Osteoblast (primary cell): ENCODE data around the gene KRTCAP2. TPM values are rescaled to one million over a fixed set of nuclear protein-coding genes. Genes with fewer than 3 reads are reported as not detected.
A peak's percentile ranks its signal among the peaks of the same experiment; 100 is the strongest.
"Not testable (repeated sequence)": the region's sequence is repeated elsewhere in the genome, so short reads cannot be mapped to it uniquely, and the experiment has no call there.

Source experiments
- DNase-seq: peaks from one replicate; pipeline ENCODE4 v3.0.0; 2011; ENCODE audit warnings: low spot score, mixed read lengths; ENCODE audit not compliant: insufficient read length; ENCODE audit errors: missing footprints
- H2AFZ ChIP-seq: 2 replicates; pipeline ENCODE4 v1.6.0; 2011; ENCODE audit warnings: mild to moderate bottlenecking, low read length
- H3K27ac ChIP-seq: 2 replicates; pipeline ENCODE4 v1.5.1; 2011; ENCODE audit warnings: mild to moderate bottlenecking, low read depth, low read length, moderate library complexity
- H3K27me3 ChIP-seq: 2 replicates; pipeline ENCODE4 v1.6.0; 2012; ENCODE audit warnings: mild to moderate bottlenecking, control low read depth, inconsistent platforms, low read length, moderate library complexity; ENCODE audit not compliant: insufficient read depth
- H3K36me3 ChIP-seq: 2 replicates; pipeline ENCODE4 v1.5.1; 2011; ENCODE audit warnings: mild to moderate bottlenecking, low read length, control low read depth, moderate library complexity; ENCODE audit not compliant: insufficient read depth
- H3K4me1 ChIP-seq: 2 replicates; pipeline ENCODE4 v1.5.1; 2011; ENCODE audit warnings: mild to moderate bottlenecking, low read length, control low read depth, moderate library complexity; ENCODE audit not compliant: insufficient read depth
- H3K4me2 ChIP-seq: 2 replicates; pipeline ENCODE4 v1.6.0; 2011; ENCODE audit warnings: mild to moderate bottlenecking, low read length; ENCODE audit not compliant: insufficient read depth
- H3K4me3 ChIP-seq: fragments of 200-600 bp; sonication (generic); 3 replicates; pipeline ENCODE4 v1.5.1; 2012; ENCODE audit warnings: mild to moderate bottlenecking, low read length, inconsistent platforms; ENCODE audit not compliant: insufficient read depth
- H3K79me2 ChIP-seq: 2 replicates; pipeline ENCODE4 v1.6.0; 2012; ENCODE audit warnings: mild to moderate bottlenecking, low read length, control low read depth, inconsistent platforms; ENCODE audit not compliant: insufficient read depth
- H3K9me3 ChIP-seq: 2 replicates; pipeline ENCODE4 v1.5.1; 2011; ENCODE audit warnings: low read depth, low read length, control low read depth
- H4K20me1 ChIP-seq: 2 replicates; pipeline ENCODE4 v1.6.0; 2012; ENCODE audit warnings: mild to moderate bottlenecking, low read length, control low read depth; ENCODE audit not compliant: insufficient read depth
- total RNA-seq: library from RNA; depleted of rRNA; stranded (reverse); fragments of >200 nt; gene quantifications from 2 replicates; pipeline ENCODE4 v1.2.3, GENCODE V29; 2012
- TF ChIP-seq, protein P1 (sequence below): IDR thresholded peaks from 2 replicates; pipeline ENCODE4 v1.5.1; 2011; ENCODE audit warnings: mild to moderate bottlenecking, low read depth, low read length, moderate library complexity; ENCODE audit errors: extremely low read depth

Gene KRTCAP2
- total RNA-seq, 1 donor: 117 TPM

DNA sequence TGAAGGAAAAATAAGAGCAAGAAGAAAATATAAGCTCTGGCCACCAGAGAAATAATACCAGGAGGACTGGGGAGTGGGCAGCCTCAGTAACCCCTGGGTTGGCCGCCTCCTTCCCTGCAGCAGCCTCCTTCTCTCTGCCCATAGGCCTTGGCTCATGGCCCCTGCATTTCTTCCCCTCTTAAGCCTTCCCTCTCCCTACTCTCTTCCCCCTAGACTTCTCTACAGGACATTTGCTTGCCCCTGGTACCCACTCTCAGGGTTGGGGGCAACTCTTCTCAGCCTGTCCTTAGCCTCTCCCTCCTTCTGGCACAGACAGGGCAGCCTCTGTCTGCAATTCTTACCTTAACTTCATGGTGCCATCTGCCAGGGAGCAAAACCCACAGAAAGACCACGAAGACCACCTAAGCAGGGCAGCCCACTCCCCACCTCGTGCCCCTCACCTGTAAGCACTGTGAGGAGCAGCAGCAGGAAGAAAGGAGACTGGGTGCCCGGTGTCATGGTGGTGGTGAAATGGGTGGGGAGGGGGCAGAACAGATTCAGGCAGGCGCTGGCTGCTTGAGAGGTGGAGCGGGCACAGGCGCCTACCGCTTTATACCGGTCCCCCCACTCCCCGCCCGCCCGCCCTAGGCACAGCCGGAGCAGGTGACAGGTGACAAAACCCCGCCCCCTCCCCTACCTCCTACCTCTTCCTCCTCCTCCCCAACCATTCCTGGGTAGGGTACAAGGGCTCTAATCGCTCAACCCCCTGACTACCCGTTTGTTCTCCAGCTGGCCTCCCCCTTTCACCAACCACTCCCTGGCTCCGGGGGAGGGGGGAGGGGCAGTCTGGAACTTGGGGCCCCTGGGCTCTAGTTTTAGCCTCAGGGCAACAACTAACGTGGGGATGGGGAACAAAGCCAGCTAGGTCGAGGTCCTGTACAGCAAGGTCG is 19.5 kb upstream of the KRTCAP2 start:
- Histone ChIP-seq H3K36me3 (peaks cover 7% of the 10 kb centered on the region), H3K4me1 (peaks cover 22% of the 10 kb centered on the region), H4K20me1 (no peaks in the 10 kb centered on the region), H3K27me3 (no peaks in the 10 kb centered on the region), H3K4me3 (peak overlapping the region; percentile 67), H3K79me2 (peaks cover 14% of the 10 kb centered on the region), H3K9me3 (no peaks in the 10 kb centered on the region), H2AFZ (peak overlapping the region; percentile 97), H3K27ac (no peak overlapping the region), H3K4me2 (peak overlapping the region; percentile 93)
- TF ChIP-seq, protein P1, sequence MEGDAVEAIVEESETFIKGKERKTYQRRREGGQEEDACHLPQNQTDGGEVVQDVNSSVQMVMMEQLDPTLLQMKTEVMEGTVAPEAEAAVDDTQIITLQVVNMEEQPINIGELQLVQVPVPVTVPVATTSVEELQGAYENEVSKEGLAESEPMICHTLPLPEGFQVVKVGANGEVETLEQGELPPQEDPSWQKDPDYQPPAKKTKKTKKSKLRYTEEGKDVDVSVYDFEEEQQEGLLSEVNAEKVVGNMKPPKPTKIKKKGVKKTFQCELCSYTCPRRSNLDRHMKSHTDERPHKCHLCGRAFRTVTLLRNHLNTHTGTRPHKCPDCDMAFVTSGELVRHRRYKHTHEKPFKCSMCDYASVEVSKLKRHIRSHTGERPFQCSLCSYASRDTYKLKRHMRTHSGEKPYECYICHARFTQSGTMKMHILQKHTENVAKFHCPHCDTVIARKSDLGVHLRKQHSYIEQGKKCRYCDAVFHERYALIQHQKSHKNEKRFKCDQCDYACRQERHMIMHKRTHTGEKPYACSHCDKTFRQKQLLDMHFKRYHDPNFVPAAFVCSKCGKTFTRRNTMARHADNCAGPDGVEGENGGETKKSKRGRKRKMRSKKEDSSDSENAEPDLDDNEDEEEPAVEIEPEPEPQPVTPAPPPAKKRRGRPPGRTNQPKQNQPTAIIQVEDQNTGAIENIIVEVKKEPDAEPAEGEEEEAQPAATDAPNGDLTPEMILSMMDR: no peak
- DNase-seq: peak; percentile 86

DNA sequence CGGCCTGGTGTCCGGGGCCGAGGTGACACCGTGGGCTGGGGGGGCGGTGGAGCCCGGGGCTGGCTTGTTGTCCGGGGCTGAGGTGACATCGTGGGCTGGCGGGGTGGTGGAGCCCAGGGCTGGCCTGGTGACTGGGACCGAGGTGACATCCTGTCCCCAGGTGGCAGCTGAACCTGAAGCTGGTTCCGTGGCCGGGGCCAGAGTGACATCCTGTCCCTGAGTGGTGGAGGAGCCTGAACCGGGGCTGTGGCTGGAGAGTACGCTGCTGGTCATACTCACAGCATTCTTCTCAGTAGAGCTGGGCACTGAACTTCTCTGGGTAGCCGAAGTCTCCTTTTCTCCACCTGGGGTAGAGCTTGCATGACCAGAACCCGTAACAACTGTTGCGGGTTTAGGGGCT is 18.8 kb upstream of the KRTCAP2 start:
- H2AFZ ChIP-seq: no peak overlapping the region
- H3K4me3 ChIP-seq: no peak overlapping the region
- no peak overlapping the region for H3K27ac ChIP-seq
- peaks cover 12% of the 10 kb centered on the region for H3K79me2 ChIP-seq
- H3K4me2 ChIP-seq: no peak overlapping the region
- no peaks in the 10 kb centered on the region for H4K20me1 ChIP-seq
- peaks cover 2% of the 10 kb centered on the region for H3K36me3 ChIP-seq
- no peaks in the 10 kb centered on the region for H3K9me3 ChIP-seq
- peaks cover 22% of the 10 kb centered on the region for H3K4me1 ChIP-seq
- DNase-seq: peak; percentile 88
- no peaks in the 10 kb centered on the region for H3K27me3 ChIP-seq
- TF ChIP-seq, protein P1: no peak

DNA sequence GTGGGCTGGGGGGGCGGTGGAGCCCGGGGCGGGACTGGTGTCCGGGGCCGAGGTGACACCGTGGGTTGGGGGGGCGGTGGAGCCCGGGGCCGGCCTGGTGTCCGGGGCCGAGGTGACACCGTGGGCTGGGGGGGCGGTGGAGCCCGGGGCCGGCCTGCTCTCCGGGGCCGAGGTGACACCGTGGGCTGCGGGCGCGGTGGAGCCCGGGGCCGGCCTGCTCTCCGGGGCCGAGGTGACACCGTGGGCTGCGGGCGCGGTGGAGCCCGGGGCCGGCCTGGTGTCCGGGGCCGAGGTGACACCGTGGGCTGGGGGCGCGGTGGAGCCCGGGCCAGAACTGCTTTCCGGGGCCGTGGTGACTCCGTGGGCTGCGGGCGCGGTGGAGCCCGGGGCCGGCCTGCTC is 16.8 kb upstream of the KRTCAP2 start:
- DNase-seq, H3K27ac ChIP-seq, H2AFZ ChIP-seq, H3K79me2 ChIP-seq, H3K4me3 ChIP-seq, H4K20me1 ChIP-seq, H3K4me2 ChIP-seq, H3K9me3 ChIP-seq, H3K36me3 ChIP-seq, H3K27me3 ChIP-seq: not testable (repeated sequence)
- H3K4me1 ChIP-seq: peaks cover 15% of the 10 kb centered on the region

DNA sequence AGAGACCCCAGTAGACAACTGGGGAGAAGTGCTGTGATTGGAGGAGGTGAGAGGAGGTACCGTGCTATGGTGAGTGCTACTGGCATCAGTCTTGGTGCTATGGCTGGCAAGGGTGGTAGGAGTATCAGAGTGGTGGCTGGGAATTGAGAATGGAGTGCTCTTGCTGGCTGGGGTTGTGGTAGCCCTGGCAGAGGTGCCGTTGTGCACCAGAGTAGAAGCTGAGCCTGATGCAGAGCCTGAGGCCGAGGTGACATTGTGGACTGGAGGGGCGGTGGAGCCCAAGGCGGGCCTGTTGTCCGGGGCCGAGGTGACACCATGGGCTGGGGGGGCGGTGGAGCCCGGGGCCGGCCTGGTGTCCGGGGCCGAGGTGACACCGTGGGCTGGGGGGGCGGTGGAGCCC is 15.2 kb upstream of the KRTCAP2 start:
- Histone ChIP-seq H3K4me3 (no peak overlapping the region), H3K4me2 (no peak overlapping the region), H4K20me1 (no peaks in the 10 kb centered on the region), H3K9me3 (no peaks in the 10 kb centered on the region), H3K27ac (no peak overlapping the region), H3K27me3 (no peaks in the 10 kb centered on the region), H3K36me3 (no peaks in the 10 kb centered on the region), H2AFZ (no peak overlapping the region), H3K4me1 (peaks cover 4% of the 10 kb centered on the region), H3K79me2 (no peaks in the 10 kb centered on the region)
- DNase-seq: peak; percentile 58
- TF ChIP-seq, protein P1: no peak
